ENCODE measurements around the gene DPH7. TPM values are rescaled to one million over a fixed set of nuclear protein-coding genes. Genes with fewer than 3 reads are reported as not detected.
A peak's percentile ranks its signal among the peaks of the same experiment; 100 is the strongest.

DPH7 gene
- total RNA-seq, 1 donor from 2014 or later, result 37.6 TPM

- H3F3A ChIP-seq (ENCODE audit: low read depth), result peaks cover 7% of the 10 kb centered on the region
- no peak overlapping the region for H3K4me3 Mint-ChIP-seq
- H3K79me2 ChIP-seq (ENCODE audit: low read depth), result no peaks in the 10 kb centered on the region
- H3K27me3 ChIP-seq, result no peaks in the 10 kb centered on the region
- H2AFZ ChIP-seq (replicated peaks), result no peak overlapping the region
- no peak overlapping the region for H3K27ac ChIP-seq
- H3K27ac Mint-ChIP-seq, result no peak overlapping the region
- no peaks in the 10 kb centered on the region for H3K4me1 ChIP-seq
- H3K9me3 Mint-ChIP-seq, result no peaks in the 10 kb centered on the region
- H3K4me1 Mint-ChIP-seq, result peaks cover 4% of the 10 kb centered on the region
- peaks cover 36% of the 10 kb centered on the region for H3K36me3 Mint-ChIP-seq
- no peak overlapping the region for H3K4me2 ChIP-seq
- DNase-seq (ENCODE audit: low spot score), result no peak
- H3K9ac ChIP-seq, result no peak overlapping the region
- no peaks in the 10 kb centered on the region for H4K20me1 ChIP-seq (ENCODE audit: low read depth)
- H3K27me3 Mint-ChIP-seq (ENCODE audit: insufficient read depth, low read depth), result no peaks in the 10 kb centered on the region
- no peak overlapping the region for H3K4me3 ChIP-seq
- H3K9me3 ChIP-seq (ENCODE audit: low read depth), result no peaks in the 10 kb centered on the region
- TF ChIP-seq CTCF (IDR thresholded peaks at IDR 0.05), result no peak
- no peak for TF ChIP-seq EZH2 (IDR thresholded peaks at IDR 0.05)
- no peak for TF ChIP-seq EZH2phosphoT487 (IDR thresholded peaks at IDR 0.05)
- no peaks in the 10 kb centered on the region for H3K36me3 ChIP-seq
These were observed 20.6 kb downstream of the DPH7 start for GRCh38 chr9:137558127-137558526.

DNA sequence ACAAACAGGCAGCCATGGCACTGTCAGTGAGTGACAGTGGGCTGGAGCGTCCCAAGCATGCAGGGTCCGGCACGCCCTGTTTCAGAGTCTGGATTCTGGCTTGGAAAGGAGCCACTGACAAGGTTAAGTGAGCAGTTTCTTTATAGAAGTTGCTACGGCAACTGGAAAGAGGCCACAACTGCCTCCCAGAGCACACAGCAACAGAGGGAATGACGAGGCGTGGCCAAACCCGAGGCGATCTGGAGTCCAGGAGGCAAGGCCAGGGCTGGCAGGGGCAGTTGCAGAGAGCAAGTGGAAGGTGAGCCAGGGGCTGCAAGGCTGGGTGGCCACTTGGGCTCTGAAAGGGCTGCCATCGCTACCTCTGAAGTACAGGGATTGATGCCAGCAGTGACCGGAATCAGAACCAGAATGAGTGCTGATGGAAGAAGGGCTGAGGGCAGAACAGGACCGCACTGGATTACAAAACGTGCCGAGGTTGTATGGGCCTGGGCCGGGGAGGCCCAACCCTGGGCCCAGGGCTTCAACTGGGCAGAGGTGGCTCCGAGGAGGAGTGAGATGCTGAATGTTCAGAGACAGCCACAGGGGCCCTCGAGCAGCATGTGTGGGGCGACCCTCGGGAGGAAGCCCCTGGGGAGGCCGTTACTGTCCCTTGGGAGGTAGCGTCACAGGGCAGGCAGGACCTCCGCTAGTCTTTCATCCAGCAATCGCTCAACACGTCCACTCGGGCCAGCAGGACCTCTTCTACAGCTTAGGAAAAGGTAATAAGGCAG, 22.5 kb downstream of the DPH7 start:
- DNase-seq (ENCODE audit: low spot score), result no peak
- Histone ChIP-seq H4K20me1 (ENCODE audit: low read depth) (peaks cover 11% of the 10 kb centered on the region), H3K4me1 (no peaks in the 10 kb centered on the region), H3K79me2 (ENCODE audit: low read depth) (no peaks in the 10 kb centered on the region), H3K9me3 (ENCODE audit: low read depth) (no peaks in the 10 kb centered on the region), H3K27ac (no peak overlapping the region), H2AFZ (replicated peaks) (no peak overlapping the region), H3K4me3 (no peak overlapping the region), H3K27me3 (no peaks in the 10 kb centered on the region), H3F3A (ENCODE audit: low read depth) (peaks cover 22% of the 10 kb centered on the region), H3K4me2 (no peak overlapping the region), H3K36me3 (no peaks in the 10 kb centered on the region), H3K9ac (no peak overlapping the region)
- H3K4me3 Mint-ChIP-seq, result peak overlapping the region; percentile 35
- H3K36me3 Mint-ChIP-seq, result peaks cover 28% of the 10 kb centered on the region
- H3K9me3 Mint-ChIP-seq, result no peaks in the 10 kb centered on the region
- H3K27me3 Mint-ChIP-seq (ENCODE audit: insufficient read depth, low read depth), result peaks cover 6% of the 10 kb centered on the region
- no peak overlapping the region for H3K27ac Mint-ChIP-seq
- H3K4me1 Mint-ChIP-seq, result peaks cover 7% of the 10 kb centered on the region
- no peak for TF ChIP-seq CTCF (IDR thresholded peaks at IDR 0.05)
- TF ChIP-seq EZH2phosphoT487 (IDR thresholded peaks at IDR 0.05), result no peak
- TF ChIP-seq EZH2 (IDR thresholded peaks at IDR 0.05), result no peak

DNA sequence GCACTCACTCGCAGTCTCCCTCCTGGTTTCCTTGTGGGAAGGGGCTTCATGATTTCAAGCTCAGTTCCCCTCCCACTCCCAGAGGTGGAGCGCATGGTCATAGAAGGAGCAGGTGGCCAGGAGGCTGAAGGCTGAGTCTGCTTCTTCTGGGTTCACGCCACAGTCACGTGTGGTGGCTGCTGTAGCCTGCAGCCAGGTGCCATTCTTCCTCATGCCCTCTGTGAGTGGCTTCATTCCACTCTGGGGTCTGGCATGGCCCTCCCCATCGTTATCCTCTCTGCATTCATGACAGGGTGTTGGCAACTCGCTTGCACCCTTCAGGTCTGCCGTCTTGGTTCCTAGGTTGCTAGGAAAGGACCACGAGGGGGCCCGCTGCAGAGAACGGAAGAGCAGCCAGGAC, 23.5 kb downstream of the DPH7 start:
- Mint-ChIP-seq H3K27ac (no peak overlapping the region), H3K9me3 (no peaks in the 10 kb centered on the region), H3K4me1 (peaks cover 9% of the 10 kb centered on the region), H3K27me3 (ENCODE audit: insufficient read depth, low read depth) (peaks cover 7% of the 10 kb centered on the region), H3K36me3 (peaks cover 23% of the 10 kb centered on the region), H3K4me3 (no peak overlapping the region)
- no peak for DNase-seq (ENCODE audit: low spot score)
- H3K36me3 ChIP-seq, result no peaks in the 10 kb centered on the region
- peaks cover 27% of the 10 kb centered on the region for H3F3A ChIP-seq (ENCODE audit: low read depth)
- H4K20me1 ChIP-seq (ENCODE audit: low read depth), result peaks cover 11% of the 10 kb centered on the region
- H3K4me2 ChIP-seq, result no peak overlapping the region
- H2AFZ ChIP-seq (replicated peaks), result no peak overlapping the region
- no peak overlapping the region for H3K4me3 ChIP-seq
- H3K27me3 ChIP-seq, result no peaks in the 10 kb centered on the region
- H3K27ac ChIP-seq, result no peak overlapping the region
- H3K4me1 ChIP-seq, result no peaks in the 10 kb centered on the region
- no peak overlapping the region for H3K9ac ChIP-seq
- H3K79me2 ChIP-seq (ENCODE audit: low read depth), result no peaks in the 10 kb centered on the region
- TF ChIP-seq EZH2 (IDR thresholded peaks at IDR 0.05), result no peak
- TF ChIP-seq CTCF (IDR thresholded peaks at IDR 0.05), result no peak
- no peak for TF ChIP-seq EZH2phosphoT487 (IDR thresholded peaks at IDR 0.05)
- H3K9me3 ChIP-seq (ENCODE audit: low read depth), result no peaks in the 10 kb centered on the region
